Measurements from ENCODE around the gene IL1A.

Gene IL1A

GRCh38 chr2:112827009-112827408 is 42.7 kb upstream of the IL1A start:
- Mint-ChIP-seq H3K27me3 (peaks cover 3% of the 10 kb centered on the region), H3K4me3 (no peak overlapping the region), H3K27ac (no peak overlapping the region), H3K4me1 (peaks cover 6% of the 10 kb centered on the region), H3K36me3 (peaks cover 1% of the 10 kb centered on the region), H3K9me3 (no peaks in the 10 kb centered on the region)
- DNase-seq (ENCODE audit: low spot score in 2 of 2) (no peak), ATAC-seq (ENCODE audit: low read depth) (no peak)

GRCh38 chr2:112825706-112826105 is 41.4 kb upstream of the IL1A start:
- Mint-ChIP-seq H3K27ac (no peak overlapping the region), H3K36me3 (no peaks in the 10 kb centered on the region), H3K9me3 (no peaks in the 10 kb centered on the region), H3K4me3 (no peak overlapping the region), H3K27me3 (peaks cover 3% of the 10 kb centered on the region), H3K4me1 (no peaks in the 10 kb centered on the region)
- DNase-seq (ENCODE audit: low spot score in 2 of 2) (no peak), ATAC-seq (ENCODE audit: low read depth) (no peak)

- DNase-seq (ENCODE audit: low spot score in 2 of 2) (no peak), ATAC-seq (ENCODE audit: low read depth) (no peak)
- no peaks in the 10 kb centered on the region for H3K4me1 Mint-ChIP-seq
- H3K27me3 Mint-ChIP-seq: peaks cover 3% of the 10 kb centered on the region
- no peak overlapping the region for H3K27ac Mint-ChIP-seq
- H3K9me3 Mint-ChIP-seq: no peaks in the 10 kb centered on the region
- no peak overlapping the region for H3K4me3 Mint-ChIP-seq
- no peaks in the 10 kb centered on the region for H3K36me3 Mint-ChIP-seq
Measured at GRCh38 chr2:112824694-112825085, 40.4 kb upstream of the IL1A start.

GRCh38 chr2:112821682-112822081 is 37.4 kb upstream of the IL1A start:
- Mint-ChIP-seq H3K27me3 (no peaks in the 10 kb centered on the region), H3K4me1 (no peaks in the 10 kb centered on the region), H3K9me3 (no peaks in the 10 kb centered on the region), H3K27ac (no peak overlapping the region), H3K36me3 (no peaks in the 10 kb centered on the region), H3K4me3 (no peak overlapping the region)
- ATAC-seq (ENCODE audit: low read depth): no peak
- DNase-seq (ENCODE audit: low spot score in 2 of 2): no peak

- no peak for ATAC-seq (ENCODE audit: low read depth)
- Mint-ChIP-seq H3K4me3 (no peak overlapping the region), H3K27ac (no peak overlapping the region), H3K36me3 (no peaks in the 10 kb centered on the region), H3K27me3 (no peaks in the 10 kb centered on the region), H3K9me3 (no peaks in the 10 kb centered on the region), H3K4me1 (no peaks in the 10 kb centered on the region)
- DNase-seq (ENCODE audit: low spot score in 2 of 2): no peak
Measured at GRCh38 chr2:112821142-112821541, 36.8 kb upstream of the IL1A start.

GRCh38 chr2:112820343-112820742 is 36.0 kb upstream of the IL1A start:
- no peaks in the 10 kb centered on the region for H3K27me3 Mint-ChIP-seq
- no peak for ATAC-seq (ENCODE audit: low read depth)

GRCh38 chr2:112819081-112819480 is 34.8 kb upstream of the IL1A start:
- no peaks in the 10 kb centered on the region for H3K36me3 Mint-ChIP-seq

More at GRCh38 chr2:112820343-112820742, 36.0 kb upstream of the IL1A start:
- H3K4me1 Mint-ChIP-seq: no peaks in the 10 kb centered on the region
- H3K4me3 Mint-ChIP-seq: no peak overlapping the region
- no peak overlapping the region for H3K27ac Mint-ChIP-seq
- no peaks in the 10 kb centered on the region for H3K9me3 Mint-ChIP-seq
- H3K36me3 Mint-ChIP-seq: no peaks in the 10 kb centered on the region
- no peak for DNase-seq (ENCODE audit: low spot score in 2 of 2)

GRCh38 chr2:112818094-112818902 is 34.0 kb upstream of the IL1A start:
- ATAC-seq (ENCODE audit: low read depth): no peak
- peaks cover under 1% of the 10 kb centered on the region for H3K4me1 Mint-ChIP-seq
- H3K9me3 Mint-ChIP-seq: no peaks in the 10 kb centered on the region

More at GRCh38 chr2:112819081-112819480, 34.8 kb upstream of the IL1A start:
- Mint-ChIP-seq H3K4me3 (no peak overlapping the region), H3K27me3 (no peaks in the 10 kb centered on the region), H3K27ac (no peak overlapping the region), H3K4me1 (no peaks in the 10 kb centered on the region), H3K9me3 (no peaks in the 10 kb centered on the region)
- no peak for ATAC-seq (ENCODE audit: low read depth)
- no peak for DNase-seq (ENCODE audit: low spot score in 2 of 2)

GRCh38 chr2:112817082-112817689 is 32.9 kb upstream of the IL1A start:
- ATAC-seq (ENCODE audit: low read depth) (no peak), DNase-seq (ENCODE audit: low spot score in 2 of 2) (no peak)
- Mint-ChIP-seq H3K27ac (no peak overlapping the region), H3K27me3 (no peaks in the 10 kb centered on the region), H3K36me3 (no peaks in the 10 kb centered on the region), H3K4me1 (peaks cover 9% of the 10 kb centered on the region), H3K9me3 (no peaks in the 10 kb centered on the region), H3K4me3 (no peak overlapping the region)

More at GRCh38 chr2:112818094-112818902, 34.0 kb upstream of the IL1A start:
- no peak for DNase-seq (ENCODE audit: low spot score in 2 of 2)
- Mint-ChIP-seq H3K27me3 (no peaks in the 10 kb centered on the region), H3K36me3 (no peaks in the 10 kb centered on the region), H3K4me3 (no peak overlapping the region), H3K27ac (no peak overlapping the region)

GRCh38 chr2:112814278-112814677 is 30.0 kb upstream of the IL1A start:
- peaks cover 3% of the 10 kb centered on the region for H3K9me3 Mint-ChIP-seq
- ATAC-seq (ENCODE audit: low read depth) (no peak), DNase-seq (ENCODE audit: low spot score in 2 of 2) (no peak)
- no peaks in the 10 kb centered on the region for H3K36me3 Mint-ChIP-seq
- no peak overlapping the region for H3K4me3 Mint-ChIP-seq
- H3K4me1 Mint-ChIP-seq: peaks cover 17% of the 10 kb centered on the region
- no peak overlapping the region for H3K27ac Mint-ChIP-seq
- H3K27me3 Mint-ChIP-seq: no peaks in the 10 kb centered on the region

GRCh38 chr2:112813280-112813966 is 29.1 kb upstream of the IL1A start:
- Mint-ChIP-seq H3K4me3 (no peak overlapping the region), H3K36me3 (no peaks in the 10 kb centered on the region), H3K27ac (no peak overlapping the region), H3K27me3 (no peaks in the 10 kb centered on the region), H3K4me1 (peaks cover 17% of the 10 kb centered on the region), H3K9me3 (peaks cover 3% of the 10 kb centered on the region)
- ATAC-seq (ENCODE audit: low read depth) (no peak), DNase-seq (ENCODE audit: low spot score in 2 of 2) (no peak)

GRCh38 chr2:112812318-112813267 is 28.3 kb upstream of the IL1A start:
- peaks cover 3% of the 10 kb centered on the region for H3K36me3 Mint-ChIP-seq
- H3K4me3 Mint-ChIP-seq: no peak overlapping the region
- no peaks in the 10 kb centered on the region for H3K27me3 Mint-ChIP-seq
- H3K4me1 Mint-ChIP-seq: peaks cover 17% of the 10 kb centered on the region
- no peak for DNase-seq (ENCODE audit: low spot score in 2 of 2)
- peak overlapping the region; percentile 64 for H3K27ac Mint-ChIP-seq
- ATAC-seq (ENCODE audit: low read depth): peak; percentile 56
- H3K9me3 Mint-ChIP-seq: peaks cover 5% of the 10 kb centered on the region

- no peaks in the 10 kb centered on the region for H3K27me3 Mint-ChIP-seq
- DNase-seq (ENCODE audit: low spot score in 2 of 2) (no peak), ATAC-seq (ENCODE audit: low read depth) (peak; percentile 72)
- H3K36me3 Mint-ChIP-seq: peaks cover 7% of the 10 kb centered on the region
- peaks cover 11% of the 10 kb centered on the region for H3K9me3 Mint-ChIP-seq
- peaks cover 17% of the 10 kb centered on the region for H3K4me1 Mint-ChIP-seq
- no peak overlapping the region for H3K4me3 Mint-ChIP-seq
- H3K27ac Mint-ChIP-seq: peak overlapping the region; percentile 64
Measured at GRCh38 chr2:112811841-112812306, 27.6 kb upstream of the IL1A start.

All from memory B cell (primary cell).